Brain pericyte (primary cell): ENCODE measurements around the gene FAF1.

Source experiments
- DNase-seq: peaks from one replicate; pipeline ENCODE4 v3.0.0-alpha.2; 2012; ENCODE audit warnings: low read depth, low spot score

Gene FAF1

DNA sequence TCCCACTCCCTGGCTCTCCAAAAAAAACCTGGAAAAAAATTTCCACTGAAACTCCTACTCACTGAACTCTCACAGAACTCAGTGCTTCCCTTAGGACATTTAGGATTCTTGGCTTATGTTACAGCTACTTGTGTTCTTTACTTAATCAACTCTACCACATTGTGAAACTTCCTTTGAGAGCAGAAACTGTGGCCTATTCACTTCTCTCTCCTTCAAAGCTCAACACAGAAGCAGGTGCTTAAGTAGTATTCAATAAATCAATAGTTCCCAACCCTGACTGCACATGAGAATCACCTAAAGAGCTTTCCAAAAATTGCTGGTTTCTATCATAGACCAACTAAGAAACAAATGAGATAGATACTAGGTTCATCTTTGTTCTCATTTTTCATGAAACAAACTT, 468.9 kb downstream of the FAF1 start:
- DNase-seq, result no peak

DNA sequence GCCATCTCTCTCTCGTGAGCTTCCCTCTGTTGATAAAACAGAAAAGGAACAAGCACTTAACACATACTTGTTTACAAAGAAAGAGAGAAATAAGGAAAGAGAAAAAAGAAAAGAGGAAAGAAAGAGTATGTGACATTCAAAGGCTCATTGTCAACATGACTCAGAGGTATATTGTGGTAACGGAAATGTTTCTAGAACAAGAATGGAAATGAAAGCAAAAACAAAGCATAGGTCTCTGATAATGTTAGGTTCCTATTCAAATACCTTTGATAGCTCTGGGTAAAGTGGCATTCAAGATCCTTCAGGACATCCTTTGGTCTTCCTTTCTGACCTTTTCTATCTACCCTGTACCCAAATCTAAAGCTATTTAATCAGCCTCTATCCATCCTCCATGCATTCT, 469.4 kb downstream of the FAF1 start:
- DNase-seq, result no peak

DNA sequence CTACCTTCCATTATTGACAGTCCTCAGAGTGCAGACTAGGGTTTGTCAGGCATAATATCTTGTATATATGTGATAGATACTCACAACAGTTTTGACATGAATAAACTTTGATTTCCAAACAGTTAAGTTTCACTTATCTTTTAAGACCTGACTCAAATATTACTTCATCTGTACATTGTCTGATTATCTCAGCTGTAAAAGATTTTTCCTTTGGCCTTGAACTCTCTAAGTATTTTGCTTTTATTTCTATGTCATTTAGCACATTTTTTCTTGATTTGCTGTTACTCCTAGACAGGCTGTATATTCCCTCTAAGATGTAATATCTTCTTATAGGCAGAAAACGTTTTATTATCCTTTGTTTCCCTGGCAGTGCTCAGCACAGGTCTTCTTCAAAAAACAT, 471.2 kb downstream of the FAF1 start:
- no peak for DNase-seq

DNA sequence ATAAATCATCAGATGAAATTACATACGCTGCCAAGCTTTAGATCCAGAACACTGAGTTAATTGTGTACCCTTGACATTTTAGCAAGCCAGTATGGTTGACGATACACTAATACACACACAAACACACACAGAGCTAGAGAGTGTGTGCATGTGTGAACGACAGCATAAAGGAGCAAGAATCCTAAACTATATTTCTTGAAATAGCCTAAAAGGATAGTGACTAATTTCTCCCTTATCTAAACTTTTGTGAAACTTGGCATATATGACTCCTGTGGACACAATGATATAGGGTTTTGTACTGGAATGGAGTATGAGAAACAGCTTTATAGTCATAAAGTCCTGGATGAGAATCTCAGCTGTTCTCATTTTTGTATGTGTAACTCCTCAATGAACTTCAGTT, 471.7 kb downstream of the FAF1 start:
- no peak for DNase-seq

DNA sequence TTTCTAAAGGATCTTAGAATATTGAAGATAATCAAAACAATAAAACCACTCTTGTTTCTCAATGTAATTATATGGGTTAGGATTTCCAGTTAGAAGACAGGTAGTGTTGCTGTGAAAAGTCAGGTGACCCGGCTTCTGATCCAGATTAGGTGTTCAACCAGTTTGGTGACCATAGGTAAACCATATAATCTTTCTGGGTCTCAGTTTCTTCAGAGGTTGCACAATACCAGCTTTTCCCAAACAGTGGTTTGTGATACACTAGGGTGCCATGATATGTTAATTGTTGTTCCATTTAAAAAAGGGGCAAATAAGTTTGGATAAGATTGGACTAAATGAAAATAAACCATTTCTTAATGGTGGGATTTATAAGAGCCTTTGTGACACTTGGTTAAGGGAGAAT, 472.3 kb downstream of the FAF1 start:
- DNase-seq, result no peak

DNA sequence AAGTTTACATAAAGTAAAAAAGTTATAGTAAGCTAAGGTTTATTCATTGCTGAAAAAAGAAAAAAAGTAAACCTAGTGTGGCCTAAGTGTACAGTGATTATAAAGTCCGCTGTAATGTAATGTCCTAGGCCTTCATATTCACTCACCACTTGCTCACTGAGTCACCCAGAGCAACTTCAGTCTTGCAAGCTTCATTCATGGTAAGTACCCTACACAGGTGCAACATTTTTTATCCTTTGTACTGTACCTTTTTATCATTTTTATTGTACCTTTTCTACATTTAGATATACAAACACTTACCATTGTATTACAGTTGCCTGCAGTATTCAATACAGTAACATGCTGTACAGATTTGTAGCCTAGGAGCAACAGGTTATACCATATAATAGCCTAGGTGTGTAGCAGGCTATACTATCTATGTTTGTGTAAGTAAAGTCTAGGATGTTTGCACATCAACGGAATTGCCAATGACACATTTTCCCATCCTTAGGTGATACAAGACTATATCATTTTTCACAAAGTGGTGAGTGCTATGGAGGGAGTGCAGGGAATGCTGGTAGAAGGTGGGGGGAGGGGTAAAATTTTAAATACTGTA, 478.8 kb downstream of the FAF1 start:
- DNase-seq, result no peak

DNA sequence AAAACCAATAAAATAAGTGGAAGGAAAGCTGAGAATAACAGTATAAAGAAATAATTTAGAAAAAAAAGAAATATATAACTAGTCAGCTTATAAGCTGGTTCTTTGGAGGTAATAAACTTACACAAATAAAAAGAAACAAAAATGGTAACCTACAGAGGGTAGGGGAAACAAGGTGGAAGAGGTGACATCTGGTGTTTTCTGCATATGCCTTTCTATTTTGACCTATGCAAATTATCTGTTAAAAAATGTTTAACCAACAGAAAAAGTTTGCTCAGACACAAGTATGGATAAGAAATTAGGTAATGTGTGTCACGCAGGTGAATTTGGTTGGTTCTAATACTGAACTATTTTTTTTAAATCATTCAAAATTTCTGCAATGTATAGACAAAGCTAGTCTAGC, 483.3 kb downstream of the FAF1 start:
- DNase-seq, result no peak

DNA sequence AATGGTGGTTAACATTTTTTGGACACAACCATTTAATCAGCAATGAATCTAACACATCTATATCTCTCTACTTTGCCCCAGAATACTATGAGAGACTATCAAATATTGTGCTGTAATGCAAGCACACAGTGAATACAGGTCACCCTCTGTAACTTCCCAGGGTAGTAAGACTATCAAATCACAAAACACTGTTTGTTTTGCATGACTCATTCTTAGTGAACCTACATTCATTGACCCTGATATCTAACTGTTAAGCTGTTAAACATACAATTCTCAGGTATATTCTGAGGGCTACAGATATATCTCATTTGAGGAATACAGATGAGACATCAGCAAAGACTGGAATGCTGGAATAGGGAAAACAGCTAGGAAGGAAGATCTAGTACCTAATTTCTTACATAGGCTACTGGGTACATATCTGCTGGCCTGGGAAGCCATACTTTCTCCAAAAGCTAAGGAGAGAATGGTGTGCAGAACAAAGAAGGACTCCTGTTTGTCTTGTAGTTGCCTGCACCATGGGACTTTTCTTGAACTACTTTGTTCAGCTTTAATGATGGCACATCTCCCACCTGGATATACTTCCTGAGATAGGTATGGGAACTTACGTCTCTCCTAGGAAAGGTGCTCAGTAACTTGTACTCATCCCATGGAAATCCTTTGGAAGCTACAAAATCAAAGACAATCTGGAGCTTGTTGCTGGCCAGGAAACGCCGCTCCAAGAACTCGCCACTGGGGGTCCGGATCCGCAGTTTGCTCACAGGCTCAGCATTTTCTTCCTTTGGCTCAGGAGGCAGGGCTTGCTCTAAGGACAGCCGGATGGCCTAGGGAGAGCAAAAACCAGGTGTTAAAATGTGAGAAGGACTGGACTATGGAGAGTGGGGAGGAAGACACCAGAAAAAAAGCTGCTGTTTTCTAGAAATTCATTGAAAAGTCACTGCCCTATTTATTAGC, 484.9 kb downstream of the FAF1 start:
- no peak for DNase-seq

DNA sequence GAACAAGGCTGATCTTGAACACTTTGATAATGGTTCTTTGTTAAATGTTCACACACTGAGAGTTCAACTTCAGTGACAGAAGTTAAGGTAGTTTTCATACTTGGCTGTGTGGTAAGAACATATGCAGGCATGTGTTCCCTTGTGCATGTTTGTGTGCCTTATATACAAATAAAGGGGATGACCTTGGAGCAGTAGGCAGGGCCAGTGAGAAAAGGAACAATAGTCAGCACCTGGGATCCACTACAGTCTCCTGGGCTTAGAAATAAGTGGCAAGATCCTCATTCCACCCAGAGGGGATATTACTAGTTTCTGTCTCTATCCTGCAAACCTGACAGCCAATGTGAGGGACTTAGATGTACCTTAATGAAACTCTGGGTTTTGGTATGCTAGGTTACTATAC, 486.6 kb downstream of the FAF1 start:
- DNase-seq, result no peak

DNA sequence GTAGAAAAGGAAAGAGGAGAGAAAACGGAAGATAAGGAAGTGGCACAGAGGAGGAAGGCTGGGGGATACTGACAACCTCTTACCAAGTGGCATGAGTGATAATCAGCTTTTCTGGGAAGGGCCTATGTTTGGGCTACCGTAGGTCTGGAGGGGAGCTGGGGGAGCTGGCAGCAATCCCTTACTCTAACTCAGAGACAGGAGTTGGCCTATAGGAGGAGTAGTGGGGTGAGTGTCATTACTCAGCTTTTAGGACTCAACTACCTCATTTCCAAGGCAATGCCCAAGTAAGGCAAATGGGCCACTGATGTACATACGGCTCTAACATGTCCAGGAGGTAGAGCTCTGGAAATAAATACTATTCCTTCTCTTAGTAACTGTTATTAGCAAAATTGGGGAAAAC, 488.1 kb downstream of the FAF1 start:
- no peak for DNase-seq

DNA sequence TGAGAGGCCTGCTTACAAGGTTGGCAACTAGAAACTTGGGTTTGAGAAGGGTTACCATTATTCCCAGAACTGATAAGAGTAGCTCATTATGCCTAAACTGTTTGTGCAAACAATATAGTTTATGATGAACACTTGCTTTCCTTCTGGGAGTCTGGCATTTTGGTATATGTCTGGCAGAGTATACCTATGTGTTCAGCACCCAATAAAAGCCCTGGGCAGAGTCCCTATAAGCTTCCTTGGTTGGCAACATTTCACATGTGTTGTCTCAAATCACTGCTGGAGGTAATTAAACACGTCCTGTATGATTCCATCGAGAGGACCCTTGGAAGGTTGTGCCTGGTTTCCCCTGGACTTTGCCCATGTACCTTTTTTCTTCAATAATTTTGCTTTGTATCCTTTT, 497.1 kb downstream of the FAF1 start:
- DNase-seq, result no peak

DNA sequence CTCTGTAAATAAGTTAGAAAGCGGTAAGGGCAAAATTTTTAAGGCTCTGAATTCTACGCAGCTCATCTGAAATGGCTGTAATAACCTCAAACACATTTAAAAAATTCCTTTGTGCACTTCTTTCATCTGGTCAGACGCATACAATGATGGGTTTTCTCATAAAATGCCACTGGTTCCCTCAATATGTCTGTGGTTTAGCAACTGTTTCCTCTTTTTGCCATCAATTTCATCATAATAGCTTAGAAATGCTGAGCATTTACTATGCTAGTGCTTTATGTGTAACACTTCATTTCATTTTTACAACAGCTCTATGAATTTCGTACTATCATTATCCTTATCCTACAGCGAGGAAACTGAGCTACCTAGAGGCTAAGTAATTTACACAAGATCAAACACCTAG, 501.6 kb downstream of the FAF1 start:
- no peak for DNase-seq

DNA sequence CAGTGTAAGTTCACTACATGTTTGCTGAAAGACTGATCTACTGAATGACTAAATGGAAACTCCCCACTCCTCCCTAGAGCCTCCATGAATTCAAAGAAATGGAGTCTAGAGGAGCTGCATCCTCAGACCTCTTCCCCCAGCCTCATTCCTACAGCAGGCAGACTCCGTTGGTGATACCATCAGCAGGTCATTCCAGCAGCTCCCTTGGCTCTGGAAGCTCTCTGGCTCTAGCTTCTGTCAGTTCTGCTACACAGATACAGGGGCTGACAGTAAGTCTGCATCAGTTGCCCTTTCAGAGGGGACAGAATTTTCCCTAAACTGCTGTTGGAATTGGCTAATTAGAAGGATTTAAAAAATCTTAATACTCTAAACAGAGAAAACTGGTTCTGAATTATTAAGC, 505.2 kb downstream of the FAF1 start:
- no peak for DNase-seq

DNA sequence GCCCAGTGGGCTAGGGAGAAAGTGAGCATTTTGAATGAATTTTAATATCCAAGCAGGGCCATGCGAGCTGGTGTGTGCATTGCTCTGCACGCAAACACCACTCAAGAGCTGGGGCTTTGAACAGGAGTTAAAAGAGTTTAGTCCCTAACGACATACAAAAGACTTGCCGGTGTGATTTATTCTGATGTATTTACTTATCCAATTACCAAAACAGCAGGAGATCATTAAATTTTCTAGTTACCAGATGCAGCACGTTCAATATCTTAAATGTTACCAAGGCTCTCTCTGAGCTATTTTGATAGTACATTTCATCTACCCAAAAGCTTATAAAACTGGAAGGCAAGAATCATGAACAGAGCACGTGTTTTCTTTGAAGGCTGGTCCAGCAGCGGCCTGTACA, 506.8 kb downstream of the FAF1 start:
- no peak for DNase-seq

DNA sequence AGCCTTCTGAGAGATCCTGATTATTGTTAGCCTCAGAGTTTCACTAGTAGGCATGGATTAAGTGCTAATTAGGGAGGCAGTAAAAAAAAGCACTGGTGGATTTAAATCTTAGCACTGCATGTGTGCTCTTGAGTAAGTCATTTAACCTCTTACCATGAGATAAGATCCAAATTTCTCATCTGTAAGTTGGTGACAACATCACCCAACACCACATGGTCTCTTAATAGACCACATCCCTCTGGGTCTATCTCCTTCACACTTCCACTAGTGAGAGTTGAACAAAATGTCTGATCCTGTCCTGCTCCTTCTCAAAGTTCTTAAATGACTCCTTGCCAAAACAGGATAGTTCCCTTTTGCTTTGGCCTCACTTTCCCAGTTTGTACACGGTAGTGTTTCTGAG, 507.4 kb downstream of the FAF1 start:
- no peak for DNase-seq

DNA sequence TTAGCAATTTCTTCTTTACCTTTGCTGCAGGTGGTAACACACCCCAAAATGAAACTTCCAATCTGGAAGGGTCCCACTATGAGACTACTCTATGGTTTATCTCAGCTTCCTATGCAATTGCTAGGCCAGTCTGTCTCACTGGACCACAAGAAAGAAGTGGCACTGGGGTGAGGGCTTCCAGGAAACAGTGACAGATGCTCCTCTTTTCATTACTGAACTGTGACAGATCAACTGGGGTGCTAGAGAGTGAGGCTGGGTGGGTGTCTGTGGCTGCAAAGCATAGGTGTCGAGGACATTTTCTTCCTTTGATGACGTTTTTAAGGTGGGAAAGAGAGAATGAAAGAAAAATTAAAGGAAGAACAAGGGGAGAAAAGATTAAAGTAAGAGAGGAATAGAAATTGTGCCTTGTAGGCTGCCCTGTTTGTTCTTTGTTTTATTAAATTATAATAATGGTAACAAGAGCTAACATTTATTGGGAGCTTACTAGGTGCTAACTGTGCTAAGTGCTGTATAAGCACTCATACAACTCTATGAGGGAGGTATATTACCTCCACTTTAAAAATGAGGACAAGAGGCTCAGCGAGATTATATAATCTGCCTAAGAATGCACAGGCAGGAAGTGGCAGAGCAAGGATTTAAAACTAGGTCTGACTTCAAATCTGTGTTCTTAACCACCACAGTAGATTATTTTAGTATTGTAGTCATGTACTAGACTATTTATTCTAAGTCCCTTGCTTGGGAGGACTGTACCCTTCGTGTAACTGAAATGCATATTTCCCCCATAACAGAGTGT, 509.0 kb downstream of the FAF1 start:
- no peak for DNase-seq

DNA sequence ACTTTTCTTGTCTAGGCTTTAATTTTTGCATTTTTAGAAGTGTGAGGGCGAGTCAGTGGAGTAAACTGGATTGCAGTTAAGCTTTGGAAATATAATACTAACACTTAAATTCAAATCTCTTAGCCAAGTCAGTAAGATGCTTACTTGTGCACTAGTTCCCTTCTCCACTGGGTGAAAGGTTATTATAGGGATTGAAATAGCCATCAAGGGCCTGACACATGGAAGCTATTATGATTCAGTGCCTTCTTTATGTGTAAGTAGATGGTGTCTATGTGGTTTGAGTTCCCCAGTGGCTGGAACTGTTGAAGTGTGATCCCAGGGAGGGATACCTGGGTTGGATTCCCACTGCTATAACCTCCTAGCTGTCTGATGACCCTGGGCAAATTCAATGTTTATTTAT, 512.1 kb downstream of the FAF1 start:
- DNase-seq, result no peak

DNA sequence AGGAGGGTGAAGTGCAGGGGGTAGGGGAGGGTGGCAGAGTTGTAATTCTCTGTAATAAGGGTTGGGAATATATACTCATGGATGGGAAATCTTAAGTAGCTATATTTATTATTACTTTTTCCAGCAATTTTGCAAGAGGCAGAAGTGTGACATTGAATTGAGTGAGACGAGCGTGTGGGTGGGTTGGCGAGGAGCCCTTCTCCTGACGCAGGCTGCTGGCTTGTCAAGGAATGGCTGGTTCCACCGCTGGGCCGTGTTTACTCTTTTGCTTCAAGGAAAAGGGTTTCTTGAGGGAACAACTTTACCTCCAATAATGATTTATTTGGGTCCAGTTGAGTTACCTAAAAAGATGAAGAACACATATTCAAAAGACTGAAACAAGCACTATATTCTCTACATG, 518.9 kb downstream of the FAF1 start:
- DNase-seq, result no peak

DNA sequence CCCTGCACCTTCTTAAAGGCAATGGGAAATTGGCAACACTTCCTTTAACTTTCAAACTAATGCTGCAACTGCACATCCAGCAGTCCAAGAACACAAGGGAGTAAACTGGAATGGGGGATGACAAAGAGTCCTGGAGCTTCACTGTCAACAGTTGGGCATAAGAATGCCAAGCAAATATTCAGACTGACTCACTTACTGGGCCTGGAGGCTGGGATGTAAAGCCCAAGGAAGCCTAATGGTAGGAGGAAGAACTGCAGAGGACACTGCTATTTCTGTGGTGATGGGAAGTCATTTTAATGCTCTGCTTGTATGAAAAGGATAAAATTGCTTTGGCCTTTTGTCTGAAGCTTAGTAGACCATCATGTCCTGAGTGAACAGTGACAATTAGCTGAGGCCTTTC, 521.1 kb downstream of the FAF1 start:
- no peak for DNase-seq

DNA sequence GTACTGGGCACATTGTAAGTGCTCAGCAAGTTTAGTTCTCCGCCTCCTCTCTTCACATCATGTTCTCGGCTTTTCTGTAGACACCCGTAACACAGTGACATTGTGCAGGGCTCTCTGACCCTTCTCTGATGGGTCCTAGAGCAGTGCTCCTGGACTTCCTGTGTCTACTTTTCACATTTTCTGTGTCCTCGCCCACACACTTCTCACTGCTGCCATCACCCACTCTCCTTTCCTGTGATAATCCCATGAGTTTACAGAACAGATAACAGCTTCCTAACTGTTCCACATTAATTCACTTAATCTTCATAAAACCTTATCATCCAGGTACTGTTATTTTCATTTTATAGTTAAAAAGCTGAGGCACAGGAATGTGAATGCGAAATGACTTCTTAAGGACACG, 523.6 kb downstream of the FAF1 start:
- no peak for DNase-seq

DNA sequence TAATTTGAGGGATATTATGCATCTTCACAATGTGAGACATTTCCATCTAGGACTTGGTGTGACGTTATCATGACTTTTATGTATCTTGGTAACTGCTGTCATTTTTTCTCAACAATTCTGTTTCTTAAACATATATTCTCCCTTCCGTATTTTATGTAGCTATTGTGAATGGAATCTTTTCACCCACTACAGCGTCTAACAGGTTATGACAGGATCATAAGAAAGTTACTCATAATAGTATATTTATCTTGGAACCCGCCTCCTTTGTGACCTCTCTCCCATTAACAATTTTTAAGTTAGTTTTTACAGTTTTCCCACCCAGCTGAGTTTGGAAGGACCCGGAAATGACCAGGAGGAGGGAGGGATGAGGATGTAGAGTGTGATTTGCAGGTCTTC, 530.1 kb downstream of the FAF1 start:
- DNase-seq, result no peak
